HCT116 (cell line): ENCODE results near the gene C14orf180. TPM values are rescaled to one million over a fixed set of nuclear protein-coding genes. Genes with fewer than 3 reads are reported as not detected.

Experiments
- ATAC-seq: fragments of 200-7000 bp; cut with Tn5 transposase; 2 replicates; pipeline ENCODE4 v1.9.1; 2020; ENCODE audit warnings: mild to moderate bottlenecking, moderate library complexity
- BruUV-seq: library from RNA; stranded (reverse); fragments of 400-500 nt; replicated peaks from 2 replicates; lab custom pipeline; 2021; lab: Mats Ljungman, UMichigan
- CTCF ChIA-PET: fragments of 300-600 bp; sonication (Branson Sonifier 250); formaldehyde crosslinking; loops from one replicate; lab custom pipeline; 2021; ENCODE audit warnings: antibody characterized with exemption; lab: Charles Lee
- POLR2A ChIA-PET: fragments of 300-600, 350-600 bp; sonication (Branson Sonifier 250); formaldehyde crosslinking; loops from one replicate; lab custom pipeline; 2021; ENCODE audit warnings: antibody characterized with exemption; lab: Charles Lee
- RAD21 ChIA-PET, 2 experiments: fragments of 300-600 bp; sonication (Branson Sonifier 250); formaldehyde crosslinking; loops; one replicate each; lab custom pipeline; 2023; ENCODE audit warnings: low total read pairs in 2 of 2; ENCODE audit not compliant: uncharacterized antibody in 2 of 2, unreplicated experiment in 2 of 2, low non-redundant PET in 1 of 2; lab: Charles Lee
- DNase-seq: peaks from one replicate; pipeline ENCODE4 v3.0.0-alpha.2; 2010; ENCODE audit warnings: low read depth, low spot score
- H2AFZ ChIP-seq: fragments of 200-600 bp; shearing (Covaris generic), sonication (generic); 2 replicates; pipeline ENCODE4 v1.6.1; 2017; ENCODE audit warnings: low read depth, mixed run types, mixed read lengths, antibody characterized with exemption, low read length; ENCODE audit not compliant: poor library complexity, severe bottlenecking
- H3K27ac ChIP-seq: 2 replicates; pipeline ENCODE4 v1.5.1; 2012; ENCODE audit warnings: low read depth, low read length
- H3K27me3 ChIP-seq: fragments of 200-600 bp; sonication (generic); 2 replicates; pipeline ENCODE4 v1.6.1; 2016; ENCODE audit warnings: mixed run types, low read length, mixed read lengths; ENCODE audit not compliant: insufficient read depth
- H3K36me3 ChIP-seq, 2 experiments: fragments of 200-500 bp in 1 of 2; fragments of 200-600 bp in 1 of 2; sonication (Bioruptor generic) in 1 of 2; sonication (generic) in 1 of 2; 2 replicates each; pipeline versions ENCODE4 v1.5.1 to v1.6.1; 2014 to 2016; ENCODE audit warnings: low read length in 2 of 2, inconsistent platforms in 1 of 2, mixed read lengths in 1 of 2, mixed run types in 1 of 2; ENCODE audit not compliant: insufficient read depth in 2 of 2, control insufficient read depth in 1 of 2
- H3K4me1 ChIP-seq, 2 experiments: fragments of 200-600 bp in 1 of 2; sonication (generic) in 1 of 2; 2 replicates each; pipeline versions ENCODE4 v1.5.1 to v1.6.1; 2012 to 2017; ENCODE audit warnings: low read length in 2 of 2, inconsistent platforms in 1 of 2, mild to moderate bottlenecking in 1 of 2, mixed read lengths in 1 of 2, mixed run types in 1 of 2, moderate library complexity in 1 of 2; ENCODE audit not compliant: insufficient read depth in 2 of 2, control insufficient read depth in 1 of 2
- H3K4me2 ChIP-seq: fragments of 200-600 bp; sonication (generic); 2 replicates; pipeline ENCODE4 v1.6.1; 2017; ENCODE audit warnings: mixed run types, low read length, mixed read lengths
- H3K4me3 ChIP-seq, 2 experiments: fragments of 200-600 bp in 1 of 2; sonication (generic) in 1 of 2; replicated peaks in 1 of 2; 2 replicates each; pipeline ENCODE4 v1.5.1; 2011 to 2016; ENCODE audit warnings: low read length in 2 of 2, control low read depth in 1 of 2, low read depth in 1 of 2, mild to moderate bottlenecking in 1 of 2, mixed read lengths in 1 of 2, mixed run types in 1 of 2
- H3K79me2 ChIP-seq: fragments of 200-600 bp; sonication (generic); 2 replicates; pipeline ENCODE4 v1.6.1; 2017; ENCODE audit warnings: mild to moderate bottlenecking, mixed run types, low read length, moderate library complexity, mixed read lengths; ENCODE audit not compliant: insufficient read depth
- H3K9ac ChIP-seq: fragments of 200-600 bp; sonication (generic); 2 replicates; pipeline ENCODE4 v1.6.1; 2016; ENCODE audit warnings: low read length, mixed read lengths
- H3K9me2 ChIP-seq: fragments of 200-600 bp; sonication (generic), shearing (Covaris generic); 2 replicates; pipeline ENCODE4 v1.6.1; 2017; ENCODE audit warnings: mixed run types, mild to moderate bottlenecking, moderate library complexity; ENCODE audit not compliant: insufficient read depth
- H3K9me3 ChIP-seq, 2 experiments: fragments of 200-500 bp in 1 of 2; fragments of 200-600 bp in 1 of 2; sonication (Bioruptor generic) in 1 of 2; sonication (generic) in 1 of 2; 2 replicates each; pipeline ENCODE4 v1.6.1; 2014 to 2017; ENCODE audit warnings: low read length in 2 of 2, mixed read lengths in 2 of 2, inconsistent platforms in 1 of 2, low read depth in 1 of 2, mild to moderate bottlenecking in 1 of 2, mixed run types in 1 of 2, moderate library complexity in 1 of 2; ENCODE audit not compliant: control insufficient read depth in 1 of 2, insufficient read depth in 1 of 2
- H4K20me1 ChIP-seq: fragments of 200-600 bp; sonication (generic), shearing (Covaris generic); 2 replicates; pipeline ENCODE4 v1.6.1; 2017; ENCODE audit warnings: mixed run types, mild to moderate bottlenecking, moderate library complexity; ENCODE audit not compliant: insufficient read depth
- EZH2 ChIP-seq: fragments of 200-600 bp; sonication (generic); IDR thresholded peaks from 2 replicates; pipeline ENCODE4 v1.6.1; 2017; ENCODE audit warnings: antibody characterized with exemption, mixed run types
- RAD21 ChIP-seq: IDR thresholded peaks from 2 replicates; pipeline ENCODE4 v1.6.1; 2012; ENCODE audit warnings: low read depth, mild to moderate bottlenecking
- SIN3A ChIP-seq: IDR thresholded peaks from 2 replicates; pipeline ENCODE4 v1.6.1; 2012; ENCODE audit warnings: low read depth
- TCF7L2 ChIP-seq: IDR thresholded peaks from 2 replicates; pipeline ENCODE4 v1.7.0; 2011; ENCODE audit warnings: borderline replicate concordance, inconsistent platforms; ENCODE audit not compliant: insufficient read depth, insufficient read length; ENCODE audit errors: extremely low read depth
- ZFX ChIP-seq: fragments of 450-650 bp; IDR thresholded peaks from 2 replicates; pipeline ENCODE4 v1.6.1; 2017
- intact Hi-C: fragments of 100-400 bp; cut with micrococcal nuclease; formaldehyde crosslinking; loops from 2 replicates; pipeline ENCODE4 v1.10.0; 2022
- total RNA-seq: library from RNA; stranded (reverse); gene quantifications from one replicate; pipeline ENCODE4 v1.2.1, GENCODE V29; 2021; ENCODE audit not compliant: unreplicated experiment
- TF ChIP-seq, protein P1 (sequence below), 3 experiments: fragments of 200-600 bp in 1 of 3; sonication (generic) in 1 of 3; IDR thresholded peaks in 2 of 3; conservative IDR thresholded peaks in 1 of 3; 2 replicates each; pipeline ENCODE4 v1.5.1; 2012 to 2017; ENCODE audit warnings: low read depth in 2 of 3, low read length in 2 of 3, antibody characterized with exemption in 1 of 3, borderline replicate concordance in 1 of 3, control low read depth in 1 of 3, mild to moderate bottlenecking in 1 of 3, mixed read lengths in 1 of 3, mixed run types in 1 of 3, moderate library complexity in 1 of 3; ENCODE audit not compliant: insufficient read depth in 1 of 3

Gene C14orf180
- total RNA-seq, 1 experiment from 2014 or later: not detected

DNA sequence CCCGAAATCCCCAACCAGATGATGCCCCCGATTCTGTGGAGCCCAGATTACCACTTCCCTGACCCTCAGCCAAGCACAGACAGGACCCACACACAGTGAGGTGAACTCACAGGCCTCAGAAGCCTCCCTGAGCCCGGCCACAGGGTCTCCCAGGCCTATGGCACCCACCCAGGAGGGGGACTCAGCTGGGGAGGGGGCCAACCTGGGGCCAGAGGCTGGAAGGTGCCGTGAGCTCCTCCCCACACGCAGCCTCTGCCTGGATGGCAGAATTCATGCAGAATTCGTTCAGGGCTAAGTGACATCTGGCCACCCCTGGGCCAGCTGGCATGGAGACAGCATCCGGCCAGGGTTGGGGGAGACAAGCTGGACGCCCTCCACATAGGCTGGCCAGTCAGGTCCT lies 13.2 kb downstream of the C14orf180 start:
- Histone ChIP-seq H3K27ac (no peak overlapping the region), H3K9ac (no peak overlapping the region), H3K9me2 (no peaks in the 10 kb centered on the region), H3K79me2 (no peaks in the 10 kb centered on the region), H3K4me1 (no peaks in the 10 kb centered on the region), H3K4me3 (no peak overlapping the region), H3K27me3 (no peaks in the 10 kb centered on the region; the same call in 1 of the 2 replicates), H3K9me3 (no peaks in the 10 kb centered on the region), H2AFZ (no peak overlapping the region)
- no TSS peak for BruUV-seq
- RAD21 ChIA-PET: no interaction called here
- DNase-seq (no peak), ATAC-seq (no peak)
- POLR2A ChIA-PET: no interaction called here
- CTCF ChIA-PET: no interaction called here
- TF ChIP-seq SIN3A (no peak), TCF7L2 (no peak)
- TF ChIP-seq, all 23 proteins: peak for 0
- H4K20me1 ChIP-seq: no peaks in the 10 kb centered on the region
- no peak overlapping the region for H3K4me2 ChIP-seq
- no peaks in the 10 kb centered on the region for H3K36me3 ChIP-seq
- intact Hi-C loops: no loop called here

DNA sequence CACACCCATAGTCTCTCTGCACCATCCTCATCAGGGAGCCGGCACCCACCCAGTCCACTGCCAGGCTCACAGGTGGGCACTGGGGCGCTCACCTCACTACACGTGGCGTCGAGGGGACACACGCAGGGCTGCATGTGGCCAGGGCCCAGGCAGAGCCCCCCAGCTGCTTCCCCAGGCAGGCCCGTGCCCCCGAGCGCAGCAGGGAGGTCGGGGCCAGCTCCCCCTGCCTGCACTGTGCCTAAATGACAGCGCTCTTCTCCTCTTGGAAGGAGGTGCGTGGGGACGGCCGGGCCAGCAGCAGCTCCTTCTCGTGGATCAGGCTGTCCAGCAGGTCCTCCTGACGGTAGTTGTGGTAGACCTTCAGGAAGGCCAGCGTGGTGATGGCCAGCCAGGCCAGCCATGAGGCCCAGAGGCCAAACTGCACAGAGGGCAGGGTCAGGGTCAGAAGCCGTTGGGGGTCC lies 13.7 kb downstream of the C14orf180 start:
- Histone ChIP-seq H3K36me3 (no peaks in the 10 kb centered on the region), H3K79me2 (no peaks in the 10 kb centered on the region), H3K4me1 (no peaks in the 10 kb centered on the region), H3K4me2 (no peak overlapping the region), H4K20me1 (no peaks in the 10 kb centered on the region), H3K27me3 (no peaks in the 10 kb centered on the region; the same call in 1 of the 2 replicates), H3K9me3 (no peaks in the 10 kb centered on the region), H3K9ac (no peak overlapping the region), H3K9me2 (no peaks in the 10 kb centered on the region), H2AFZ (no peak overlapping the region), H3K4me3 (no peak overlapping the region), H3K27ac (no peak overlapping the region)
- intact Hi-C loops: no loop called here
- TF ChIP-seq RAD21 (no peak), ZFX (no peak), EZH2 (no peak)
- TF ChIP-seq, protein P1, sequence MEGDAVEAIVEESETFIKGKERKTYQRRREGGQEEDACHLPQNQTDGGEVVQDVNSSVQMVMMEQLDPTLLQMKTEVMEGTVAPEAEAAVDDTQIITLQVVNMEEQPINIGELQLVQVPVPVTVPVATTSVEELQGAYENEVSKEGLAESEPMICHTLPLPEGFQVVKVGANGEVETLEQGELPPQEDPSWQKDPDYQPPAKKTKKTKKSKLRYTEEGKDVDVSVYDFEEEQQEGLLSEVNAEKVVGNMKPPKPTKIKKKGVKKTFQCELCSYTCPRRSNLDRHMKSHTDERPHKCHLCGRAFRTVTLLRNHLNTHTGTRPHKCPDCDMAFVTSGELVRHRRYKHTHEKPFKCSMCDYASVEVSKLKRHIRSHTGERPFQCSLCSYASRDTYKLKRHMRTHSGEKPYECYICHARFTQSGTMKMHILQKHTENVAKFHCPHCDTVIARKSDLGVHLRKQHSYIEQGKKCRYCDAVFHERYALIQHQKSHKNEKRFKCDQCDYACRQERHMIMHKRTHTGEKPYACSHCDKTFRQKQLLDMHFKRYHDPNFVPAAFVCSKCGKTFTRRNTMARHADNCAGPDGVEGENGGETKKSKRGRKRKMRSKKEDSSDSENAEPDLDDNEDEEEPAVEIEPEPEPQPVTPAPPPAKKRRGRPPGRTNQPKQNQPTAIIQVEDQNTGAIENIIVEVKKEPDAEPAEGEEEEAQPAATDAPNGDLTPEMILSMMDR (IDR thresholded peaks at IDR 0.05 in 2 of 3, conservative IDR thresholded peaks at IDR 0.05 in 1 of 3; ENCODE audit: borderline replicate concordance in 1 of 3, insufficient read depth in 1 of 3, low read depth in 2 of 3, low read length in 2 of 3): no peak
- ChIA-PET RAD21 (no interaction called here), CTCF (no interaction called here), POLR2A (no interaction called here)
- ATAC-seq: no peak
- DNase-seq: no peak
- no TSS peak for BruUV-seq
